Measurements from ENCODE around the gene BPHL. TPM values are rescaled to one million over a fixed set of nuclear protein-coding genes. Genes with fewer than 3 reads are reported as not detected.

The BPHL gene
- total and polyA plus RNA-seq, 7 donors = 8.6 to 28.9 (median 11.0) TPM

- no peak overlapping the region for H3K27ac ChIP-seq
- H3K9me3 ChIP-seq = no peaks in the 10 kb centered on the region
- peaks cover 0 to 10% (median 9%) of the 10 kb centered on the region in 4 donors for H3K4me1 ChIP-seq
- no peak for DNase-seq
- no peak for TF ChIP-seq CTCF (IDR thresholded peaks at IDR 0.05)
- no peak for TF ChIP-seq EP300 (IDR thresholded peaks at IDR 0.05)
- no peak for TF ChIP-seq POLR2AphosphoS5 (IDR thresholded peaks at IDR 0.05)
- TF ChIP-seq POLR2A (IDR thresholded peaks at IDR 0.05) = no peak
- H3K36me3 ChIP-seq = peaks cover 0 to 3% (median 0%) of the 10 kb centered on the region in 4 donors
- intact Hi-C loops (cut with DNase I) = loop anchor here (10.0 kb wide), 1 partner anchor 612 kb away; no protein-coding TSS in a partner anchor
- WGBS, 2 donors = 94 to 95% methylated on average over 9 of the region's 9 CpGs
- H3K4me3 ChIP-seq = no peak overlapping the region
- no peaks in the 10 kb centered on the region for H3K27me3 ChIP-seq
Measured at GRCh38 chr6:3122823-3123182, 4.3 kb downstream of the BPHL start.

- Histone ChIP-seq H3K27me3 (no peaks in the 10 kb centered on the region), H3K4me1 (no peaks in the 10 kb centered on the region), H3K27ac (no peak overlapping the region), H3K4me3 (no peak overlapping the region), H3K36me3 (peaks cover 0 to 20% (median 1%) of the 10 kb centered on the region in 4 donors), H3K9me3 (no peaks in the 10 kb centered on the region)
- TF ChIP-seq EP300 (IDR thresholded peaks at IDR 0.05) (no peak), CTCF (IDR thresholded peaks at IDR 0.05) (no peak), POLR2AphosphoS5 (IDR thresholded peaks at IDR 0.05) (no peak), POLR2A (IDR thresholded peaks at IDR 0.05) (no peak)
- WGBS, 2 donors = 75 to 84% methylated on average over 8 of the region's 8 CpGs
- no peak for DNase-seq
- intact Hi-C loops (cut with DNase I) = loop anchor here (5.0 to 10.0 kb wide), 2 partner anchors 108 to 610 kb away; no protein-coding TSS in a partner anchor
Measured at GRCh38 chr6:3124667-3125066, 6.2 kb downstream of the BPHL start.

- no peak overlapping the region for H3K4me3 ChIP-seq
- H3K9me3 ChIP-seq = no peaks in the 10 kb centered on the region
- intact Hi-C loops (cut with DNase I) = loop anchor here (1.0 to 10.0 kb wide), 3 partner anchors 106 to 609 kb away; no protein-coding TSS in a partner anchor
- H3K27ac ChIP-seq = no peak overlapping the region
- 33 to 47% methylated on average over 2 of the region's 2 CpGs for WGBS, 2 donors
- H3K36me3 ChIP-seq = peaks cover 0 to 32% (median 6%) of the 10 kb centered on the region in 4 donors
- no peak for DNase-seq
- no peaks in the 10 kb centered on the region for H3K27me3 ChIP-seq
- TF ChIP-seq POLR2A (IDR thresholded peaks at IDR 0.05) = no peak
- TF ChIP-seq EP300 (IDR thresholded peaks at IDR 0.05) = no peak
- no peak for TF ChIP-seq CTCF (IDR thresholded peaks at IDR 0.05)
- no peak for TF ChIP-seq POLR2AphosphoS5 (IDR thresholded peaks at IDR 0.05)
- no peaks in the 10 kb centered on the region for H3K4me1 ChIP-seq
Measured at GRCh38 chr6:3125815-3126214, 7.3 kb downstream of the BPHL start.

- Histone ChIP-seq H3K9me3 (no peaks in the 10 kb centered on the region), H3K4me3 (no peak overlapping the region), H3K36me3 (peaks cover 0 to 52% (median 6%) of the 10 kb centered on the region in 4 donors), H3K4me1 (no peaks in the 10 kb centered on the region), H3K27me3 (no peaks in the 10 kb centered on the region), H3K27ac (no peak overlapping the region)
- no peak for TF ChIP-seq POLR2AphosphoS5 (IDR thresholded peaks at IDR 0.05)
- TF ChIP-seq EP300 (IDR thresholded peaks at IDR 0.05) = no peak
- TF ChIP-seq POLR2A (IDR thresholded peaks at IDR 0.05) = no peak
- TF ChIP-seq CTCF (IDR thresholded peaks at IDR 0.05) = no peak
- intact Hi-C loops (cut with DNase I) = loop anchor here (5.0 to 10.0 kb wide), 2 partner anchors 104 to 606 kb away; no protein-coding TSS in a partner anchor
- DNase-seq = no peak
- 96% methylated on average over 15 of the region's 15 CpGs for WGBS, 2 donors
Measured at GRCh38 chr6:3128356-3129108, 10.0 kb downstream of the BPHL start.

Data from sigmoid colon (tissue), 7 donors.